COR-L47 (cell line): ENCODE data around the gene ACAD9.
A peak's percentile ranks its signal among the peaks of the same experiment; 100 is the strongest.
"Not testable (repeated sequence)": the region's sequence is repeated elsewhere in the genome, so short reads cannot be mapped to it uniquely, and the experiment has no call there.

Source experiments
- DNase-seq: peaks from one replicate; lab custom pipeline; 2025; lab: John Stamatoyannopoulos, UW

The ACAD9 gene

DNA sequence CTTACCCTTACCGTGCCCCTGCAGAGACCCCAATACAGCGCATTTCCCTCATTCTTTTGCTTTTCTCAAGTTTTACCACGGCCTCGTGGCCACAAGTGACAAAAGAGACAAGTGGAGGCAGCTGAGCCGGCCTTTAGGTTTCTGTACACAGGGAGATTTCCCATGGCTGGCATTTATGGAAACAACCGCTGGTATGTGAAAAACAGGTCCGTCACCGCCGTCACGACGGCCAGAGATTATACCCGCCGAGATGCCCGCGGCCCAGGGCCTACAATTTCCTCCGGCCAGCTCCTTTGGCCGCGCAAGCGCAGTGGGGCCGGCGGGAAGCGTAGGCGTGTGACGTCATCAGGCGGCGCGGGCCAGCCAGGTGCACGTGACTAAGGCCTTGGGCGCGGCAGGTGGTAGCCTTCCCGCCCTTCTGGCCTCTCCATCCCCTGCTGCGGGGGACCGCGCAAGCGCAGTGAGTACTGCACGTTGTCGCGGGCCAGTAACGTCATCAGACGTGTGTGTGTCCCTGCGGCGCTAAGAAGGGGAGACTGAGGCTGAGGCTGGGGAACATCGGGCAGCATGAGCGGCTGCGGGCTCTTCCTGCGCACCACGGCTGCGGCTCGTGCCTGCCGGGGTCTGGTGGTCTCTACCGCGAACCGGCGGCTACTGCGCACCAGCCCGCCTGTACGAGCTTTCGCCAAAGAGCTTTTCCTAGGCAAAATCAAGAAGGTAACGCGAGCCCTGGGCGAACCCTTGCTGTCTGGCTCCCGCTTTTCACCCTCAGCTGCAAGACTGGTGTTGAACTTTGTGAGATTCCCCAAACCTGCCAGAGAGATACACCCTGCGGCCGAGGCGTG is at the start of gene ACAD9:
TSS of gene ACAD9 (plus strand) at position 496 of the 845 bp plus-strand sequence. CDS start at position 568, 72 bp downstream.
- peak; percentile 99 for DNase-seq

DNA sequence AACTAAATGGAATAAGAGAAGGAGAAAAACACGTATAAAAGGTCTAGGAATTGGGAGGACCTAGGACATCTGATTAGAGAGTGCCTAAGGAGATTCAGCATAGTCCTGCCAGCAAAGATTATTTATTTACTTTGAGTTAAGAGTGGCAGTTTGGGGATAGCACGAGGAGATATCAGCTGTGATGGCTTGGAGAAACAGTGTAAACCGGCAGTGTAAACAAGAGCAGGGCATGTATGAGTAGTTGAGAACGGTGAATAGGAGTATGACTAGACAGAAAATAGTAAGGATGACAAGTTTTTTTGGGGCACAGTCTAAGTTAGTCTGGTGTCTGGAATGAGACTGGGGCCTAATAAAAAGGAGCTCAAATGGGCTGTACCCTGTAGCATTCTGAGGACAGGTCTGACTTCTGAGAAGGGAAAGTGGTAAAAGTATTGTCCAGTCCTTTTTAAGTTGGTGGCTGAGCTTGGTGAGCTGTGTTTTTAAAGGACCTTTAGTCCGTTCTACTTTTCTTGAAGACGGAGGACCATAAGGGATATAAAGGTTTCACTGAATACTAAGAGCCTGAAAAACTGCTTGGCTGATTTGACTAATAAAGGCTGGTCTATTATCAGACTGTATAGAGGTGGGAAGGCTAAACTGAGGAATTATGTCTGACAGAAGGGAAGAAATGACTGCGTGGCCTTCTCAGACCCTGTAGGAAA is 49.3 kb upstream of the ACAD9 start:
- DNase-seq, result not testable (repeated sequence)

DNA sequence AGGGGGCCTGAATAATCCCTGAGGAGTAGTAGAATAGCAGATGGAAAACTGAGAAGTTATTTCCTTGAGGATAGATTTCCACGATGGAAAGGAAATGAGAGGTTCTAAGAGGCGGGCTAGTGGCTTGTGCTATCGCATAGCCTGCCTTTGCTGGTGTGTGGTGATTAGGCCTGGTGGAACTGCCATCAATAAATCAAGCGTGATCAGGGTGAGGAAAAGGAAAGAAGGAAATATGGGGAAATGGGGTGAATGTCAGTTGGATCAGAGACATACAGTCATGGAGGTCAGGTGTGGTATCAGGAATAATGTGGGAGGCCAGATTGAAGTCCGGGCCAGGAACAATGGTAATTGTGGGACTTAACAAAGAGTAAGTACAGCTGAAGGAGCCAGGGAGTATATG is 48.7 kb upstream of the ACAD9 start:
- not testable (repeated sequence) for DNase-seq

DNA sequence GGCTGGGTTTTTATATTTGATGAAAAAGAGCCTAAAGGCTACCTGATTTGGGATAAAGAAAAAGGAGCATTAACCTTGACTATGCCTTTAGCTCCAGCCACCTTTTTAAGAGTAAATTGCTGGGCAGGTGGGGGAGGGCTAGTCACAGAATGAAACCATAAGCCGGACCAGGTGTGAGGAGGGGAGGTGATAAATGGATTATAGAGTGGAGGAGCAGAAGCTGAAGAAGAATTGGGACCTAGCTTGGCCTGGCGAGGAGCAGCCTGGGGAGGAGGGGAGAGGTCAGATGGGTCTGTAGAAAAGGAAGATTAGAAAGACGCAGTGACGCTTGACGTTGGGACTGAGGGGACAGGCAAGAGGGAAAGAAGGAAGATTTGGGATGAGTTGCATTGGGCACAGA is 46.4 kb upstream of the ACAD9 start:
- not testable (repeated sequence) for DNase-seq

DNA sequence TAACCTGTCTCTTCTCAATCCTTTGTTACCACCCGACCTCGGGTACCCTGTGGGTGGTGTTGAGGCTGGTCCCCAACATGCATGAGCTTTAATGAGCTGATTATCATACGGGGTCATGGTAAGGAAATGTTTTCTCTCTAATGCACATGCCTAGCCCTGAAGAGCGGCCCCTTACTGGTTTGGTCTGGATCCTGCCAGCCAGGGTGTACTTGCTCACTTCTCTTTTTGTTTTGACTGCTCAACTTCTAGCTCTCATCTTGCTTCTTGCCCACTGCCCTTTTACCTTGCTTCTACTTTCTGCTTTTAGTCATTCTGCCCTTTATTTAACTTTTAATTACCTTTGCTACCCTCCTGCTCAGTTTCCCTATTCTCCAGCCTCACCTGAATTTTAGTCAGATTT is 44.3 kb upstream of the ACAD9 start:
- DNase-seq, result no peak

DNA sequence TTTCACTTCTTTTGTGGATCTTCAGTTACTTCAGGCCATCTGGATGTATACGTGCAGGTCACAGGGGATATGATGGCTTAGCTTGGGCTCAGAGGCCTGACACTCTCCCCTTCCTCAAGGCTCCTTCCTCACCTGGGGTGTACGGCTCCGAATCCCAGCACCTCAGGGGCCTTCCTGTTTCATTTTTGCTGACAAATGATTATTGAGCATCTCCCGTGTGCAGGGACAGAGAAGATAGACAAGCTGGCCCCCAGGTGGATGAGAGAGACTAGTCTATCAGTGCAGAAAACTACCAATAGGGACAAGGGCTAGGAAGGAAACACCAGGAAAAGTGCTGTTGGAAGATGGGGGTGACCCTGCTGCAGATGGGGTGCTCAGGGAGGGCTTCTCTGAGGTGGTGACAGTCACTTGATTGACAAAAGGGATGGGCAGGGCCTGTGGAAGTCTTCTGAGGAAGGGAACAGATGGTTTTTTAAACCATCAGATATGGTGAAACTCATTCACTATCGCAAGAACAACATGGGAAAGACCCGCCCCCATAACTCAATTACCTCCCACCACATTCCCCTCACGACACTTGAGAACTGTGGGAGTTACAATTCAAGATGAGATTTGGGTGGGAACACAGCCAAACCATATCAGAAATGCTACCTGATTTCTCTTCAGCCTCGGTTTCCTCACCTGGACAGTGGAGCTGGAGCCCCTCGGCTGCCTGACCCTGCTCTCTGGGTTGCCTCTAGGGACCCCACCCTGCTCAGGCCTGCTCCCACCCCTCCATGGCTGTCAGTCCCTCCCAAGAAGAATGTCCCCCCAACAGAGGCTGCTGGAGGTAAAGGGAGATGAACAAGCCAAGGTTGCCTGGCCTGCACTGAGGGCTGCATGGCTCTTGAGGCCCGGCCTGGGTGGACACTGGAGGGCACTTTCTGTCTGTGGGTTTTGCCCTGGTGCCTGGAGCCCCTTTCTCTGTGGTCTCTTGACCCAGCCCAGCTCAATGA is 37.2 kb upstream of the ACAD9 start:
- no peak for DNase-seq

DNA sequence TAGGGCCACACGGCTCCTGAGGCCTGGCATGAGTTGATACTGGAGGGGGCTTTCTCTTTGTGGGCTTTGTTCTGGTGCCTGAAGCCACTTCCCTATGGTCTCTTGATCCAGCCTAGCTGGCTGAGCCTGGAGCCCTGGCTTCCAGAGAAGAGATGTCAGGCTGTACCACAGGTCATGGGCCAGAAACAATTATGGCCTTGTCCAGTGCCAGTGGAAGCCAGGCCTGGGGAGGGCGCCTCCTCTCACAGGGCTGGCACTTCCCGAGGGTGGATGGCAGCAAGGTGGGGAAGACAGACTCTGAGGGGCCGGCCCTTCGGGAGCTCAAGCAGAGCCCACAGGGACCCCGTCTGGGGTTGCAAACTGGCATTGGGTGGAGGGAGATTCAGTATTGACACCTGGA is 34.9 kb upstream of the ACAD9 start:
- no peak for DNase-seq

DNA sequence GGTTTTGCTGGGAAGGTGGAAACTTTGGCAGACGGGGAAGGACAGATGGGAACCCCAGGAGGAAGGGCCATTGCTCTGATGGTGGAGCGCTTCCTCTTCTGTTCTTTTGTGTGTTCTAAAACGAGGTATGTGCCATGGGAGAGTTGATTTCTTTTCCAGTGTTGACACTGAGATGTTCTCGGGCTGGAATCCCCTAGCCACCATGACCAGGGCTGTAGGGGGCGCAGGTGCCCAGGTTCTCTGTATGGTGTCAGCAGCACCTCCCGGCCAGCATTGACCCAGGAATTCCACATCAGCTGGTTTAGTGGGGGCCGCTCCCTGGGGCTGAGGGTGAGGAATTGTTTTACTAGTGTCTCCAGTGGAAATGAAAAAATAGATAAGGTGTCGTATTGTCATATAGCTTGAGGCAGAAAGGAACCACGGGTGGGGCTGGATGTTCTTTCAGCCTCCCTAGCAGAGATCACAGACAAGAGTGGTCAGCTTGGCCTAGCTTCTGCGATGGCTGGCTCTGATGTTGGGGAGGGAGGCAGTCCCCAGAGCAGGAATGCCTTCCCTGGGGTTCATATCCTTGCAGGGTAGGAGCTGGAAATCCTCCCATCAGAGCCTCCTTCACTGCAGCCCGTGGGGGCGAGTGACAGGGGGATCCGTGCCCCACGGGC is 34.2 kb upstream of the ACAD9 start:
- DNase-seq, result no peak

DNA sequence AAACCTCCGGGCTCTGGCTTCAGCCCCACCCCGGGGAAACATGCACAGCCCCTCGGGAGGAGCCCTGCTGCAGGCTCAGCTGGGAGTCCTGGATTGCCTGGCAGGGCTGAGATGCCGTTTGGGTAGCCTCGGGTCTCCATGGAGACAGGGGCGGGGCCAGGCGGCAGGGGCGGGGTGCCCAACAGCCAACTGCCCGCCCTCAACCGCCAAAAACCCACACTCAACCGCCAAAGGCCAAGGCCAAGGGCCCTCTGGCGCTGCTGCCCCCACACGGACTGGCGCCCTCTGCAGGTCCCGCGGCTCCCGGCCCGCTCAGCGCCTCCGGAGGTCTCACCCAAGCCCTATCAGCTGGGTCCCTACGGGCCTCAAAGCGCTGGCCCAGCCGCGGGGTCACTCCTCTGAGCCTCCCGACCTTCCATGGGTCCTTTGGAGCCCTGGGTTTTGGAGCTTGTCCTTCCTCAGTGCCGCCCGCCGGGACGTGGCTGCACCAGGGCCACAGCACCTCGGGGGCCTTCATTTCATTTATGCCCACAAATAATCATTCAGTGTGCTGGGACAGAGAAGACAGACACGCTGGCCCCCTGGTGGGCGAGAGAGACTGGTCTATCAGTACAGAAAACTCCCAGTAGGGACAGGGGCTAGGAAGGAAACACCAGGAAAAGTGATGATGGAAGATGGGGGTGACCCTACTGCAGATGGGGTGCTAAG is 33.5 kb upstream of the ACAD9 start:
- peak; percentile 61 for DNase-seq

DNA sequence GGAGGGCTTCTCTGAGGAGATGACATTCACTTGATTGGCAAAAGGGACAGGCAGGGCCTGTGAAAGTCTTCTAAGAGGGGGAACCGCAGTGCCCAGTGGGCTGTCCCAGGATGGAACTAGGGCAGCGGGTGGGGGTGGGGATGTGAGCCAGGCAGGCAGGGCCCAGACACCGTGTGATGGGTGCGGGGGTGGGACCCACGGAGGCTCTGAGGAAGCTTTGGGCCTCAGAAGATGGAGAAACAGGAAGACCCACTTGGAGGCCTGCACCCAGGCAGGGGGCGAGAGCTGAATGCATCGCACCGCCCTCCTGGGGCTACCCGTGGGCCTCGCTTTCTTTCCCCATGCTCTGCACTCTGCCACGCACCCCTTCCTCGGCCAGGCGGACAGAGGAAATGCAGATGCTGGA is 32.9 kb upstream of the ACAD9 start:
- DNase-seq, result no peak

DNA sequence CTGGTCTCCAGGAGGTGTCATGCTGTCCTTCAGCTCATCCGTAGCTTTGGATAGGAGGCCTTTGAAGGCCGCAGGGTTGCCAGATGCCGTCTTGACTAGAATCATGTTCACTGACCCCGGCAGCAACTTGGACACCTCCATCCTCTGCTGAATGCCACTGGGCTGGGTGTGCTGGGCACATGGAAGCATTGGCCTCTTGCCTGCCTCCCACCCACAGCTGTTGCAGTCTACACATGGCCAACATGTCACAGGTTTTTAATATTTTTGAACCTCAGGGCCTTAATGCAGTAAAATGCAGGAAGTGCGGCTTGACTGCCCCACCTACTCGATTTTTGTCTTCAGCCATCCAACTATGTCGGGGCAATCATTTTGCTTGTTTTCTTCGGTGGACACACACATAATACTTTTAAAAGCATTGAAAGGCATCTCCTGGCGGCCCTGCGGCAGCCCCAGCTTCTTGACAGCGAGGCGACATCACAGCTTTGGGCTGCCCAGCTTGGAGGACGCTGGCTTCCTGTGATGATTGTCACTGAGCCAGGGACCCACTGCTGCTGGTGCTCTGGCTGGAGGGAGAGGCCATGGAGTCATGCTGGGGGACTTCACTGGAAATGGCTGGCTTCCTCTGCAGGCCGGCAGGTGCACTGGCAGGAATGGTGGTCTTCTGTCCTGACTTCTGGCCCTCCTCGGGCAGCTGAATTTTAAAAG is 31.6 kb upstream of the ACAD9 start:
- no peak for DNase-seq

DNA sequence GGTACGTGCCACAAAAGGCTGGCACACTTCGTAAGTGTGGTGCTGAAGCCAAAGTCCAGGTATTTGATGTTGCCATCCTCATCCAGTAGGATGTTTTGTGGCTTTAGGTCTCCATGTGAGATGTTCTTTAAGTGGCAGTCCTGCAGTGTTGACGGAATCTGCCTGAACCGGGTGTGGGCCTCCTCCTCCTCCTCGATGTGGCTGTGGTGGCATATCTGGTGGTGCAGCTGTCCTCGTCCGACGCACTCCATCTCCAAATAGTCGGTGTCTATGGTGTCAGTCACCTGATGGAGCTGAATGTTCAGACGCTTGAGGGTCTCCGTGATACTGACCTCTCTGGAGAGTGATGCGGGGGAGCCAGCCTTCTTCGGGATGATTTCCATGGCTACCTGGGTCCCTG is 30.5 kb upstream of the ACAD9 start:
- DNase-seq, result no peak

DNA sequence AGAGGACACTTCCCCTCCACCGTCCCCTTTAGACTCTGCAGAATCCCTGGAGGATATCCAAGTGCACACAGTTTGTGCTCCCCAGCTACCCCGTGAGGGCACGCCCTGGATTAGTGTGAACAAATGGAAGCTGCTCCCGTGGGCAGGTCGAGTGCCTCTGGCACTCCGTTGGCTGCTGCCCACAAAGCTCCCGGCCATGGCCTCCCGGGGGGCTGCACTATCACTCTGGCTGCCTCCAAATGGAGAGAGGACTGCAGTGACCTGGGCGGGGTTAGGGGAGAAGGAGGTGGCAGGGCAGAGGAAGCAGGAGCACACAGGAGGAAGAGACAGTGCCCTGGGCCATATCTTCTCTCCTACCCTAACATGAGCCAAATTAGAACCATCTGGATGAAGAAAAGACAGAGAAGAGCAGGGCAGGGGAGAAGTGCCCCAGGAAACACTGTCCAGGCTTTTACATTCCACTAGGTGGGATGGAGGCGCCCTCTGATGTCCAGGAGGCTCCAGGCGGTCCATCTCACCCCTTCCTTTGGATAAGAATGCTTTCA is 29.4 kb upstream of the ACAD9 start:
- DNase-seq, result no peak

DNA sequence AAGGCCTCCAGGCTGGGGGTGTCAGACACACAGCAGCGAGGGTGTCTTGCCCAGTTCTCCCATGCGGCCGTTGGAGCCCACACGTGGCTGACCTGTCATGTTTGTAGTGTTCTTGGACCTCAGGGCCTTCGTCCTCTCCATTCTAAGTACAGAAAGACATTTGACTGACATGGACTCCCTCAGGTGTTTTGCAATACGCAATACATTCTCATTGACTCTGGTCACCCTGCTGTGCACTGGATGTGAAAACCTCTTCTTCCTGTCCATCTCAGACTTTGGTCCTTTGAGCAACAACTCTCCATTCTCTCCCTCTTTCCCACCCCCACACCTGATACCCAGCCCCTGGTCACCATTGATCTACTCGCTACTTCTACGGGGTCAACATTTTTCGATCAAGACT is 28.9 kb upstream of the ACAD9 start:
- DNase-seq, result no peak

DNA sequence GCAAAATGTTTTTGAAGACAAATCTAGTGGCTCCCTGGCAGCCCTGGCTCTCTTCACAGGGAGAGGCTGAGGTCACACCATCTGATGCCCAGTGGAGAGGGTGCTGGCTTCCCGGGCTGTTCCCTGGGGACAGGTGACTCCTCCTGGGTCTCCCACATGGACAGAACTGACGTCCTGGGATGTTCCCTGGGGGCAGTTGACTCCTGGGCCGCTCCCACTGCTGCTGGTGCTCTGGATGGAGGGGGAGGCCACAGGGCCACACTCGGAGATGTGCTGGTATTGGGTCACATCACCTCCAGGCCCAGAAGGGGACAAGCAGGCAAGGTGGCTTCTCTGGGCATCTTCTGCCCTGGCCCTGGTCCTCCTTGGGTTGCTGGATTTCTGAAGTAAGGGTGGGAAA is 27.8 kb upstream of the ACAD9 start:
- DNase-seq, result no peak

DNA sequence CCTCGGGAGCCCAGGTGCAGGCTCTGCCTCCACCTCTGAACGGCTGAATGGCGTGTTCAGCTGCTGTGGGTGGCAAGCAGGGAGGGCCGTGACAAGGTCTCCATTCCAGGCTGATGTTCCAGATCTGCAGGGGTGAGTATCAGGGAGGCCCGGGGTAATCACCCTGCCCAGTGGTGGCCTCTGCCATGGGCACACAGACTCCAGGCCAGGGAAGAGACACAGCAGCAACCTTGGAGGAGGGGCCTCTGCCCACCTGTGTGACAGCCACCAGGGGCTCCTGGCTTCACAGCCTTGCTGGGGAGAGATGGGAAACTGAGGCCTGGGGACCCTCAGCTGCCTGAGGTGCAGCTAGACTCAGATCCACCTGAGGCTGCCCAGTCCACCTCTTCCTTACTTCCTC is 25.6 kb upstream of the ACAD9 start:
- DNase-seq, result no peak

DNA sequence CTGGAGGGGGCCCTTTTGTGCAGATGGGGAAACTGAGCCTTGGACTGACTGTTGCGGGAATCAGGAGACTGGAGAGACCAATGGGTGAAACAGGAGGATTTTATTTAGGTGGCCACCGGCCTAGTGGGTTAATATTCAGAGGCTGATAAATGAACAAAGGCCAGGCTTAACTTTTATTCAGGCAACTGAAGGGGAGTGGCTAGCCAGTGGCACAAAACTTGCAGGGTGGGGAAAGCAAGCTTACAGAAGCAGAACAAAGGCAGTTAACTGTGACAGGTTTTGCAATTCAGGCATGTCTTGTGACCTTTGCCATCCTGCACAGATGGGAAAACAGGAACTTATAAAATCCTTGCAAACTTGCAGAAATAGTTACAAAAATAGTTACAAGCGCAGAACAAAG is 24.9 kb upstream of the ACAD9 start:
- no peak for DNase-seq

DNA sequence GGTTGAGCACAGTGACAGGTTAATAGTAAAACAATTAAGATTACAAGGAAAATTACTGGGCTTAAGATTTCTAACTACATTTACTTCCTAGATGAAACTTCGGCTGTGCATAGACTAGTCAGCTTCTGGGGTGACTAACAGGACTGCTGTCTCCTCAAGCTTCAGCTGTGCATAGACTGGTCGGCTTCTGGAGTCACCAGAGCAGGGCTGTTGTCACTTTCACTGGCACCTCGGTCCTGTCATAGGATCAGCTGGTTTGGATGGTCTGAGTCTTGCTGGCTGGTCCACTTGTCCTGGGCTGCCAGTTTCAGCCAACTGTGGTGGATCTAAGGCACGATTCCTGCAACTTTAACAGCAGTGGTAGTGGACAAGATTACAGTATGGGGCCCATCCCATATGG is 23.9 kb upstream of the ACAD9 start:
- no peak for DNase-seq

DNA sequence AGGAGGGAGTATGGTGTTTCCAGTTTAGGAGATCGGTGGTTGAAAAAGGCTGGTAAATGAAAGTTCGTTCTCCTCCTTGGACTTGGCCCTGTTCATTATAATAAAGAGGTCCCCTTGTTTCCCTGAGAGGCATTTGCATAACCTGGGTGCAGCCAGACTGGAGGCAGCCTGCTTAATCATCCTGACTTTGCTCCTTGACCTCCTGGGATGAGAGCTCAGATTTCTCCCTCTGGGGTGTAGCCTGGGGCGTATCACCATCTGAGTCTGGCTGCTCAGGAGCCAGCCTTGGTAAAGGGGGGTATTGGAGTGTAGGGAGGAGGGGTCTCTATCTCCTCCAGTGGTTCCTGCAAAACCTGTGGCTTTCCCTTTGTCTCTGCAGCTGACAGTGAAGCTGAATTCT is 21.3 kb upstream of the ACAD9 start:
- no peak for DNase-seq

DNA sequence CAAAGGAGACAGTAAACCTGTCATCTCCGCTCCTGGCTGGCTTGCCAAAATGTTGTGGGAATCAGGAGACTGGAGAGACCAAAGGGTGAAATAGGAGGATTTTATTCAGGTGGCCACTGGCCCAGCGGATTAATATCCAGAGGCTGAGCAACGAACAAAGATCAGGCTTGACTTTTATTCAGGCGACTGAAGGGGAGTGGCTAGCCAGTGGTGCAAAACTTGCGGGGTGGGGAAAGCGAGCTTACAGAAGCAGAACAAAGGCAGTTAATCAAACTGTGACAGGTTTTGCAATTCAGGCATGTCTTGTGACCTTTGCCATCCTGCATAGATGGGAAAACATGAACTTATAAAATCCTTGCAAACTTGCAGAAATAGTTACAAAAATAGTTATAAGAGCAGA is 19.8 kb upstream of the ACAD9 start:
- no peak for DNase-seq
